A673 (cell line): ENCODE measurements around the gene ZBTB20.

ENCODE experiments used
- EZH2 ChIP-seq: fragments of 200-600 bp; sonication (generic); IDR thresholded peaks from 2 replicates; pipeline ENCODE4 v1.6.1; 2017; ENCODE audit warnings: borderline replicate concordance, low read depth, mild to moderate bottlenecking, mixed read lengths, antibody characterized with exemption, low read length; ENCODE audit not compliant: poor library complexity, severe bottlenecking
- TF ChIP-seq, protein P1 (sequence below): fragments of 300-800, 200-600 bp; sonication (generic); conservative IDR thresholded peaks from 2 replicates; pipeline ENCODE4 v1.5.1; 2017; ENCODE audit warnings: low read depth, mild to moderate bottlenecking, antibody characterized with exemption, low read length, moderate library complexity, mixed read lengths

DNA sequence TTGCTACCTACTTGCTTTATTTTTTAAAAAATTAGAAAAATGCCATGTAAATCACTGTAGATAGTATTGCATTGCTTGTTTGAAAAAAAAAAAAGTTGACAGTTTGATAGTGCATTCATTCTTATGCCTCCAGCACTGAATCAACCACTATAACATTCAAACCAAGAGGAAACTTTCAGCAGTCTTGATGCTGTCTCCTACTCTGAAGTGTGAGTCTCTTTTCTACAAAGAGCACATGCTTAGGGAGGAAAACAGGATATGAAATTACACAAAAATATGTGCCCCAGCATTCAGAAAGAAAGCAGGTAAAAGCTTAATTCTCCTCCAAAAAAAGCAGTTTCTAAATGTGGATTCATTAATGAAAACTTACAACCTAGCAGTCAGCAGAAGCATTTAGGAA lies 78.3 kb downstream of the ZBTB20 start:
- TF ChIP-seq, protein P1, sequence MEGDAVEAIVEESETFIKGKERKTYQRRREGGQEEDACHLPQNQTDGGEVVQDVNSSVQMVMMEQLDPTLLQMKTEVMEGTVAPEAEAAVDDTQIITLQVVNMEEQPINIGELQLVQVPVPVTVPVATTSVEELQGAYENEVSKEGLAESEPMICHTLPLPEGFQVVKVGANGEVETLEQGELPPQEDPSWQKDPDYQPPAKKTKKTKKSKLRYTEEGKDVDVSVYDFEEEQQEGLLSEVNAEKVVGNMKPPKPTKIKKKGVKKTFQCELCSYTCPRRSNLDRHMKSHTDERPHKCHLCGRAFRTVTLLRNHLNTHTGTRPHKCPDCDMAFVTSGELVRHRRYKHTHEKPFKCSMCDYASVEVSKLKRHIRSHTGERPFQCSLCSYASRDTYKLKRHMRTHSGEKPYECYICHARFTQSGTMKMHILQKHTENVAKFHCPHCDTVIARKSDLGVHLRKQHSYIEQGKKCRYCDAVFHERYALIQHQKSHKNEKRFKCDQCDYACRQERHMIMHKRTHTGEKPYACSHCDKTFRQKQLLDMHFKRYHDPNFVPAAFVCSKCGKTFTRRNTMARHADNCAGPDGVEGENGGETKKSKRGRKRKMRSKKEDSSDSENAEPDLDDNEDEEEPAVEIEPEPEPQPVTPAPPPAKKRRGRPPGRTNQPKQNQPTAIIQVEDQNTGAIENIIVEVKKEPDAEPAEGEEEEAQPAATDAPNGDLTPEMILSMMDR = no peak
- TF ChIP-seq EZH2 = no peak
